ENCODE data around the gene OPN3.

Gene OPN3

GRCh38 chr1:241617426-241617825, 22.7 kb downstream of the OPN3 start:
- no peaks in the 10 kb centered on the region for H4K20me1 ChIP-seq (ENCODE audit: insufficient read depth, low read length)
- no peak for DNase-seq
- H3K9ac ChIP-seq (ENCODE audit: low read depth, low read length), result no peak overlapping the region
- H3K27me3 ChIP-seq (ENCODE audit: insufficient read depth, low read length, poor library complexity), result no peaks in the 10 kb centered on the region
- no peaks in the 10 kb centered on the region for H3K36me3 ChIP-seq (ENCODE audit: insufficient read depth, low read length)
- H3K9me3 ChIP-seq (ENCODE audit: insufficient read depth, low read length, severe bottlenecking), result no peaks in the 10 kb centered on the region
- no peaks in the 10 kb centered on the region for H3K4me1 ChIP-seq (ENCODE audit: insufficient read depth, low read length)
- no peak overlapping the region for H3K27ac ChIP-seq (ENCODE audit: low read length)
- no peak for TF ChIP-seq CTCF (IDR thresholded peaks at IDR 0.05; ENCODE audit: borderline replicate concordance, extremely low read depth, low read length, poor library complexity, severe bottlenecking)
- no peak for TF ChIP-seq EZH2 (IDR thresholded peaks at IDR 0.05; ENCODE audit: borderline replicate concordance, low read depth, low read length, severe bottlenecking)
- H3K4me2 ChIP-seq (ENCODE audit: insufficient read depth, low read length), result no peak overlapping the region
- ATAC-seq (ENCODE audit: insufficient read depth, low read depth), result no peak
- H2AFZ ChIP-seq (ENCODE audit: low read depth, low read length), result no peak overlapping the region
- H3K79me2 ChIP-seq (ENCODE audit: insufficient read depth, low read length), result no peaks in the 10 kb centered on the region
- H3K4me3 ChIP-seq (ENCODE audit: low read depth in 1 of 2, low read length in 2 of 2), result no peak overlapping the region

GRCh38 chr1:241615043-241615974, 24.9 kb downstream of the OPN3 start:
- ATAC-seq (ENCODE audit: insufficient read depth, low read depth) (no peak), DNase-seq (no peak)
- H3K9ac ChIP-seq (ENCODE audit: low read depth, low read length), result no peak overlapping the region
- no peak overlapping the region for H3K4me3 ChIP-seq (ENCODE audit: low read depth in 1 of 2, low read length in 2 of 2)
- H2AFZ ChIP-seq (ENCODE audit: low read depth, low read length), result no peak overlapping the region
- no peaks in the 10 kb centered on the region for H3K9me3 ChIP-seq (ENCODE audit: insufficient read depth, low read length, severe bottlenecking)
- H3K36me3 ChIP-seq (ENCODE audit: insufficient read depth, low read length), result no peaks in the 10 kb centered on the region
- H3K4me2 ChIP-seq (ENCODE audit: insufficient read depth, low read length), result no peak overlapping the region
- no peaks in the 10 kb centered on the region for H4K20me1 ChIP-seq (ENCODE audit: insufficient read depth, low read length)
- no peaks in the 10 kb centered on the region for H3K27me3 ChIP-seq (ENCODE audit: insufficient read depth, low read length, poor library complexity)
- no peaks in the 10 kb centered on the region for H3K4me1 ChIP-seq (ENCODE audit: insufficient read depth, low read length)
- H3K27ac ChIP-seq (ENCODE audit: low read length), result no peak overlapping the region
- TF ChIP-seq CTCF (IDR thresholded peaks at IDR 0.05; ENCODE audit: borderline replicate concordance, extremely low read depth, low read length, poor library complexity, severe bottlenecking) (no peak), EZH2 (IDR thresholded peaks at IDR 0.05; ENCODE audit: borderline replicate concordance, low read depth, low read length, severe bottlenecking) (no peak)
- H3K79me2 ChIP-seq (ENCODE audit: insufficient read depth, low read length), result no peaks in the 10 kb centered on the region

- H3K4me2 ChIP-seq (ENCODE audit: insufficient read depth, low read length), result no peak overlapping the region
- ATAC-seq (ENCODE audit: insufficient read depth, low read depth) (no peak), DNase-seq (no peak)
- H3K27me3 ChIP-seq (ENCODE audit: insufficient read depth, low read length, poor library complexity), result no peaks in the 10 kb centered on the region
- H3K79me2 ChIP-seq (ENCODE audit: insufficient read depth, low read length), result no peaks in the 10 kb centered on the region
- H3K27ac ChIP-seq (ENCODE audit: low read length), result no peak overlapping the region
- no peaks in the 10 kb centered on the region for H3K9me3 ChIP-seq (ENCODE audit: insufficient read depth, low read length, severe bottlenecking)
- no peaks in the 10 kb centered on the region for H3K4me1 ChIP-seq (ENCODE audit: insufficient read depth, low read length)
- no peak for TF ChIP-seq EZH2 (IDR thresholded peaks at IDR 0.05; ENCODE audit: borderline replicate concordance, low read depth, low read length, severe bottlenecking)
- TF ChIP-seq CTCF (IDR thresholded peaks at IDR 0.05; ENCODE audit: borderline replicate concordance, extremely low read depth, low read length, poor library complexity, severe bottlenecking), result no peak
- no peaks in the 10 kb centered on the region for H4K20me1 ChIP-seq (ENCODE audit: insufficient read depth, low read length)
- no peaks in the 10 kb centered on the region for H3K36me3 ChIP-seq (ENCODE audit: insufficient read depth, low read length)
- no peak overlapping the region for H2AFZ ChIP-seq (ENCODE audit: low read depth, low read length)
- no peak overlapping the region for H3K9ac ChIP-seq (ENCODE audit: low read depth, low read length)
- no peak overlapping the region for H3K4me3 ChIP-seq (ENCODE audit: low read depth in 1 of 2, low read length in 2 of 2)
These were observed 25.6 kb downstream of the OPN3 start for GRCh38 chr1:241614572-241614971.
